GM12892 (cell line): ENCODE results near the gene MAP2K5.

Experiments
- POLR2A ChIP-seq: IDR thresholded peaks from 2 replicates; pipeline ENCODE4 v1.6.1; 2011; ENCODE audit warnings: low read depth, low read length, control low read depth
- POLR2AphosphoS5 ChIP-seq: IDR thresholded peaks from 2 replicates; pipeline ENCODE4 v1.6.1; 2011; ENCODE audit warnings: low read depth, low read length, control low read depth
- TAF1 ChIP-seq: IDR thresholded peaks from 2 replicates; pipeline ENCODE4 v1.6.1; 2011; ENCODE audit warnings: low read depth, mild to moderate bottlenecking, control low read depth, low read length, borderline replicate concordance

- TF ChIP-seq POLR2A (no peak), POLR2AphosphoS5 (no peak), TAF1 (no peak)
Measured at GRCh38 chr15:67515557-67515956, 26.9 kb upstream of the MAP2K5 start.
